GM19468 (cell line): Measurements from ENCODE around the gene TMED4.

Source experiments
- ATAC-seq: cut with Tn5 transposase; IDR thresholded peaks from one replicate; pipeline ENCODE4 v1.9.1; 2021; ENCODE audit warnings: mild to moderate bottlenecking, moderate library complexity, moderate number of reproducible peaks; ENCODE audit not compliant: unreplicated experiment; ENCODE audit errors: extremely low read depth

The TMED4 gene

GRCh38 chr7:44547536-44548231 is 34.3 kb downstream of the TMED4 start:
- no peak for ATAC-seq

- ATAC-seq, result no peak
Measured at GRCh38 chr7:44541876-44542610, 40.0 kb downstream of the TMED4 start.

GRCh38 chr7:44541028-44541869 is 40.8 kb downstream of the TMED4 start, which contains the start of gene NPC1L1:
TSS of gene NPC1L1 (minus strand) at chr7:44541330. CDS start at chr7:44541259, 71 bp downstream.
- no peak for ATAC-seq

- ATAC-seq, result no peak
Measured at GRCh38 chr7:44540592-44541027, 41.4 kb downstream of the TMED4 start.

- ATAC-seq, result no peak
Measured at GRCh38 chr7:44539669-44540506, 42.1 kb downstream of the TMED4 start.

- no peak for ATAC-seq
Measured at GRCh38 chr7:44538798-44539668, 43.0 kb downstream of the TMED4 start.

GRCh38 chr7:44538093-44538797 is 43.8 kb downstream of the TMED4 start:
- no peak for ATAC-seq

GRCh38 chr7:44537442-44537841 is 44.6 kb downstream of the TMED4 start:
- ATAC-seq, result no peak

GRCh38 chr7:44536090-44536489 is 45.9 kb downstream of the TMED4 start:
- no peak for ATAC-seq

GRCh38 chr7:44535348-44536064 is 46.5 kb downstream of the TMED4 start:
- ATAC-seq, result no peak

- no peak for ATAC-seq
Measured at GRCh38 chr7:44534501-44534900, 47.5 kb downstream of the TMED4 start.

- ATAC-seq, result no peak
Measured at GRCh38 chr7:44534087-44534486, 47.9 kb downstream of the TMED4 start.

GRCh38 chr7:44533301-44534055 is 48.6 kb downstream of the TMED4 start:
- no peak for ATAC-seq

GRCh38 chr7:44531421-44532380 is 50.3 kb downstream of the TMED4 start:
- ATAC-seq, result no peak

- no peak for ATAC-seq
Measured at GRCh38 chr7:44530990-44531389, 51.0 kb downstream of the TMED4 start.
